Measurements from ENCODE around the gene HPDL.
"Not testable (repeated sequence)": the region's sequence is repeated elsewhere in the genome, so short reads cannot be mapped to it uniquely, and the experiment has no call there.

The HPDL gene

GRCh38 chr1:45348966-45349677, 22.4 kb downstream of the HPDL start:
- no peak for DNase-seq (ENCODE audit: extremely low read depth in 1 of 2, low read depth in 1 of 2)

- no peak for DNase-seq (ENCODE audit: extremely low read depth in 1 of 2, low read depth in 1 of 2)
Measured at GRCh38 chr1:45351508-45351907, 24.8 kb downstream of the HPDL start.

- no peak for DNase-seq (ENCODE audit: extremely low read depth in 1 of 2, low read depth in 1 of 2)
Measured at GRCh38 chr1:45353685-45354084, 27.0 kb downstream of the HPDL start.

- DNase-seq (ENCODE audit: extremely low read depth in 1 of 2, low read depth in 1 of 2) = no peak
Measured at GRCh38 chr1:45354838-45355237, 28.1 kb downstream of the HPDL start.

- no peak for DNase-seq (ENCODE audit: extremely low read depth in 1 of 2, low read depth in 1 of 2)
Measured at GRCh38 chr1:45355683-45356082, 29.0 kb downstream of the HPDL start.

GRCh38 chr1:45356186-45356585, 29.5 kb downstream of the HPDL start:
- DNase-seq (ENCODE audit: extremely low read depth in 1 of 2, low read depth in 1 of 2) = no peak

- peak in 1 of 2 donors; percentile 20 for DNase-seq (ENCODE audit: extremely low read depth in 1 of 2, low read depth in 1 of 2)
Measured at GRCh38 chr1:45359882-45360513, 33.3 kb downstream of the HPDL start.

GRCh38 chr1:45360981-45361380, 34.3 kb downstream of the HPDL start:
- not testable (repeated sequence) for DNase-seq (ENCODE audit: extremely low read depth in 1 of 2, low read depth in 1 of 2)

GRCh38 chr1:45364294-45364693, 37.6 kb downstream of the HPDL start:
- no peak for DNase-seq (ENCODE audit: extremely low read depth in 1 of 2, low read depth in 1 of 2)

- DNase-seq (ENCODE audit: extremely low read depth in 1 of 2, low read depth in 1 of 2) = no peak
Measured at GRCh38 chr1:45365051-45365450, 38.4 kb downstream of the HPDL start.

GRCh38 chr1:45370575-45370974, 43.9 kb downstream of the HPDL start:
- DNase-seq (ENCODE audit: extremely low read depth in 1 of 2, low read depth in 1 of 2) = no peak

GRCh38 chr1:45373573-45373972, 46.9 kb downstream of the HPDL start:
- DNase-seq (ENCODE audit: extremely low read depth in 1 of 2, low read depth in 1 of 2) = no peak

GRCh38 chr1:45375104-45376090, 48.7 kb downstream of the HPDL start:
- DNase-seq (ENCODE audit: extremely low read depth in 1 of 2, low read depth in 1 of 2) = no peak

GRCh38 chr1:45378184-45378583, 51.5 kb downstream of the HPDL start:
- no peak for DNase-seq (ENCODE audit: extremely low read depth in 1 of 2, low read depth in 1 of 2)

Data from stimulated activated CD8-positive, alpha-beta memory T cell treated with anti-CD3 and anti-CD28 coated beads, Interleukin-7, amount 100 ng/mL, for 48 hours (primary cell).